ENCODE measurements around the gene CCT2.

The CCT2 gene

DNA sequence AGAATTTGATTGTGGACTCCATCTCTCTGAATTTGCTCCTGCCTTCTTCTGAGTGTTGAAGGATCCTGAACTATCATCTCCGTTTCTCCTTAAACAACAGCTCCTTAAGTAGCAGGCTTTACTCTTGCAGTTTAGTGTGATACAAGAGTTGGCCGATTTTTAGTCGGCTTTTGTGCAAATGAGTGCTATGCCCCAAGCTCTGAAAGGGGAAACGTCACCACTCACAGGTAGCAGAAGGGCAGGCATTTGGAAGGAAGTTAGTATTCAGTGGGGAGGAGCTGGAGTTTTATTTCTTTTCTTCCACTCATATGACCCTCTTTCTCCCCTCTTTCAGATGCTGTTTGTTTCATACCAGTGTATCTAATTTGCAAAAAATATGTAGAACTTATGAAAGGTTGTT lies 61.9 kb downstream of the CCT2 start:
- DNase-seq, result no peak

DNA sequence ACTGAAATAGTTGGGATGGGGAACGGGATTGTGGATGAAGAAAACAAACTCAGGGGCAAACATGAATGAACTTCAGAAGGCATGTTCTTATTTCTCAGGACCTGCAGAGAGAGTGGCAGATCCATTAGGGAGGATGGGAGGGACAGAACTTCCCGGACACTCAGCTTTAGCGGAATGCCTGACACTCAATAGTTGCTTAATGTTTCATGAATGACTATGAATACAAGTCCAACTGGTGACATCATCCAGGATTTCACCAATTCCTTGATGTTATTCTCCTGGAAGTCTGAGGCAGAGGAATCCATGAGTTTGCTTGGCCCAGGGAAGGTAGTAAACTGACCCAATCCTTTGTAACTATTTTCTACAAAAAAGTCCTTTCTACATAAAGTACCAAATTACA lies 63.2 kb downstream of the CCT2 start:
- DNase-seq, result no peak

- no peak for DNase-seq
Observed at GRCh38 chr12:69649529-69649928, 64.3 kb downstream of the CCT2 start.

Measured in SHP77 (cell line).